NT2/D1 (cell line): ENCODE measurements around the gene TRIM52.
"Not testable (repeated sequence)": the region's sequence is repeated elsewhere in the genome, so short reads cannot be mapped to it uniquely, and the experiment has no call there.

Experiments used
- DNase-seq: peaks from one replicate; pipeline ENCODE4 v3.0.0-alpha.2; 2011; ENCODE audit warnings: low read depth, low spot score
- H3K27me3 ChIP-seq: 2 replicates; pipeline ENCODE4 v1.6.0; 2011; ENCODE audit warnings: mild to moderate bottlenecking; ENCODE audit not compliant: insufficient read length, insufficient read depth
- H3K36me3 ChIP-seq: 2 replicates; pipeline ENCODE4 v1.6.1; 2011; ENCODE audit warnings: mild to moderate bottlenecking, low read length, mixed read lengths; ENCODE audit not compliant: insufficient read depth, insufficient read length
- H3K4me1 ChIP-seq: 2 replicates; pipeline ENCODE4 v1.5.1; 2011; ENCODE audit not compliant: insufficient read depth, insufficient read length
- H3K4me3 ChIP-seq: 2 replicates; pipeline ENCODE4 v1.5.1; 2011; ENCODE audit warnings: low read depth; ENCODE audit not compliant: insufficient read length
- H3K9ac ChIP-seq: 2 replicates; pipeline ENCODE4 v1.6.0; 2011; ENCODE audit warnings: low read depth; ENCODE audit not compliant: insufficient read length
- H3K9me3 ChIP-seq: 2 replicates; pipeline ENCODE4 v1.5.1; 2011; ENCODE audit warnings: mild to moderate bottlenecking, low read length; ENCODE audit not compliant: insufficient read depth
- SUZ12 ChIP-seq: IDR thresholded peaks from 2 replicates; pipeline ENCODE4 v1.6.1; 2011; ENCODE audit not compliant: insufficient read length, insufficient read depth; ENCODE audit errors: extremely low read depth
- YY1 ChIP-seq: IDR thresholded peaks from 2 replicates; pipeline ENCODE4 v1.6.1; 2011; ENCODE audit not compliant: insufficient read length, insufficient read depth
- ZNF274 ChIP-seq: IDR thresholded peaks from 2 replicates; pipeline ENCODE4 v1.6.1; 2011; ENCODE audit warnings: mild to moderate bottlenecking, low read depth, low read length

The TRIM52 gene

DNA sequence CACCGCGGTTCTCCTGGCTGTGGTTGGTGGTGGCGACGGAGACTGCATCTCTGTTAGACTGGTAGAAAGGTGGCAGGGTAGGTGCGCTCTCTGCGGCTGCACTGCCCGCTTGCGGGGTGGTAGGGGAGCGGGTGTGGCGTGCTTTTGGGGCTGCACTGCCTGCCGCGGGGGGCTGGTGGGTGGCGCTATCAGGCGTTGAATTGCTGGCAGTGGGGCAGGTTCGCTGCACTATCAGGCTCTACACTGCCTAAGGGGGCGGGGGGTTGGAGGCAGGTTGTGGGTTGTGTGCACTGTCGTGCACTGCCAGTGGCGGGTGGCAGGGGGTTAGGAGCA is 21.0 kb upstream of the TRIM52 start:
- H3K9me3 ChIP-seq: peaks cover 29% of the 10 kb centered on the region; the same call in 1 of the 2 replicates
- no peak for DNase-seq
- H3K36me3 ChIP-seq: peaks cover 17% of the 10 kb centered on the region
- H3K9ac ChIP-seq: peak overlapping the region; percentile 64
- no peaks in the 10 kb centered on the region for H3K27me3 ChIP-seq
- no peaks in the 10 kb centered on the region for H3K4me1 ChIP-seq
- H3K4me3 ChIP-seq: peak overlapping the region; percentile 65
- TF ChIP-seq ZNF274 (no peak), YY1 (no peak)

GRCh38 chr5:181281077-181281983 is 20.4 kb upstream of the TRIM52 start:
- no peaks in the 10 kb centered on the region for H3K4me1 ChIP-seq
- peak overlapping the region; percentile 64 for H3K9ac ChIP-seq
- TF ChIP-seq SUZ12 (no peak), YY1 (peak; percentile 58)
- no peaks in the 10 kb centered on the region for H3K27me3 ChIP-seq
- H3K9me3 ChIP-seq: peaks cover 29% of the 10 kb centered on the region; the same call in 1 of the 2 replicates
- DNase-seq: peak; percentile 94
- H3K36me3 ChIP-seq: peaks cover 13% of the 10 kb centered on the region
- peak overlapping the region; percentile 65 for H3K4me3 ChIP-seq

DNA sequence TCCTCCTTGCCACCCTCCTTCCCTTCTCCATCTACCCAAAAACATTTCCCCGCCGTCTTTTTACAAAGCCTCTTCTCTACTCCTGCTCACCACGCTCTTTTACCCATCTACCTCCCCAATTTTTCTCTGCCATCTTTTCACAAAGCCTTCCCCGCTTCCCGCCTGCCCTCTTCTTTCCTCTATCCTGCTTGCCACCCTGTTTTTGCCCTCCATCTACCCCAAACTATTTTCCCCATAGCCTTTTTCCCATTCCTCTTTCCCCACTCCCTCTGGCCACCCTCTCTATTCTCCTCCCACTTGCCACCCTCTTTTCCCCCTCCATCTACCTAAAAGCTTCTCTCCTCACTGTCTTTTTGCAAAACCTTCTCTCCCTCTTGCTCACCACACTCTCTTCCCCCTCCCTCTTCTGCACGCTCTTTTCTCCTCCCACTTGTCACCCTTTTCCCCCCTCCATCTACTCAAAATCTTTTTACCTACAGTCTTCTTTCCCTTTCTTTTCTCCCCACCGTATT is 19.4 kb upstream of the TRIM52 start:
- H3K9ac ChIP-seq: no peak overlapping the region

DNA sequence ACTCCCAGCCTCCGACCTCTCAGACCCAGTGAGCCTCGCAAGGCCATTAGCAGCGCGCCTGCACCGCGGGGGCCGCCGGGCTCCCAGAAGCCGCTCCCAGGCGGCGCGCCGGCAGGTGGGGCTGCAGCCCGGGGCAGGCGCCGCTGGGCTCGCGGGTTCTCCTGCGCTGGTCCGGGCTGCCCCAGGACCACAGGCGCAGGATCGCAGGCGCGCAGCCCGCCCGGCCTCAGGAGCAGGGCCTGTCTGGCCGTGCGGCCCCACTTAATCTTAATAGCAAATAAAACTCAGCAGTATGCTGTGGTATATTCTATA is 12.4 kb upstream of the TRIM52 start:
- not testable (repeated sequence) for H3K36me3 ChIP-seq, DNase-seq, H3K9ac ChIP-seq, H3K9me3 ChIP-seq, H3K27me3 ChIP-seq, H3K4me3 ChIP-seq, H3K4me1 ChIP-seq

More for the DNA sequence above, 19.4 kb upstream of the TRIM52 start:
- DNase-seq: no peak
- peaks cover 11% of the 10 kb centered on the region for H3K36me3 ChIP-seq
- H3K9me3 ChIP-seq: peaks cover 29% of the 10 kb centered on the region; the same call in 1 of the 2 replicates
- no peaks in the 10 kb centered on the region for H3K4me1 ChIP-seq
- TF ChIP-seq ZNF274 (no peak), SUZ12 (no peak), YY1 (no peak)
- no peaks in the 10 kb centered on the region for H3K27me3 ChIP-seq
- no peak overlapping the region for H3K4me3 ChIP-seq

- H3K9me3 ChIP-seq: no peaks in the 10 kb centered on the region
- H3K9ac ChIP-seq: no peak overlapping the region
- H3K4me3 ChIP-seq: no peak overlapping the region
- no peaks in the 10 kb centered on the region for H3K4me1 ChIP-seq
- H3K27me3 ChIP-seq: no peaks in the 10 kb centered on the region
- no peak for DNase-seq
- TF ChIP-seq SUZ12 (no peak), YY1 (no peak), ZNF274 (no peak)
- H3K36me3 ChIP-seq: no peaks in the 10 kb centered on the region
Measured at GRCh38 chr5:181271081-181271480, 10.1 kb upstream of the TRIM52 start.

GRCh38 chr5:181267907-181268306 is 7.0 kb upstream of the TRIM52 start:
- not testable (repeated sequence) for H3K27me3 ChIP-seq, DNase-seq, H3K9me3 ChIP-seq, H3K4me3 ChIP-seq, H3K9ac ChIP-seq, H3K4me1 ChIP-seq
- peaks cover 11% of the 10 kb centered on the region for H3K36me3 ChIP-seq

- not testable (repeated sequence) for H3K9me3 ChIP-seq, H3K4me3 ChIP-seq, H3K4me1 ChIP-seq, H3K9ac ChIP-seq, DNase-seq, H3K27me3 ChIP-seq
- peaks cover 14% of the 10 kb centered on the region for H3K36me3 ChIP-seq
Measured at GRCh38 chr5:181267291-181267904, 6.5 kb upstream of the TRIM52 start.

DNA sequence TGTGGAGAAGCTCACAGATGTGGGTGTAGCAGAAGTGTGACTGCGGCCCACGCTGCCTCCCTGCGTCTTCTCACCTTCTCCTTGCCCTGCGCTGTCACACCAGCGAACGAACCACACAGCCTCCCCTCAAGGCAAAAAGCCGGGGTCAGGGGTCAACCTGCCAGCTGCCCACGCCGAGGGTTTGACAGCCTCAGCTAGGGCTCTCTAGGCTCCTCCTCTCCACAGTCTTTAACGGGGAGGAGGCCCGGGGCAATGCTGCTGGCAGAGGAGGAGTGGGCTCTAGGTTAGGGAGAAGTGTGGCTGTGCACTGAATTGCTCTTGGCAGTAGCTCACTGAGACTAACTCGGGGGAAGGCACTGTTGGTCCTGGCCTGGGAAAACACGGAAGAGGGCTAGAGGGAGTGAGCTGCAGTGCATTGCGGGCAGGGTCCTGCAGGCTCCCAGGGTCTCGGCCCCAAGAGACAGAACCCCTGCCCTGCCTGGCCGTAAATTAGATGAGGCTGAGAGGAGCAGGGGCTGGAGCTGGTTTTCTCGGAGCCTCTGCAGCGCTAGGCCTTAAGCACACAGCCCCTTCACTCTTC is 4.2 kb upstream of the TRIM52 start:
- H3K4me3 ChIP-seq: no peak overlapping the region
- H3K4me1 ChIP-seq: no peaks in the 10 kb centered on the region
- TF ChIP-seq YY1: no peak
- TF ChIP-seq SUZ12: no peak
- no peak for TF ChIP-seq ZNF274
- no peak overlapping the region for H3K9ac ChIP-seq
- no peaks in the 10 kb centered on the region for H3K9me3 ChIP-seq
- no peak for DNase-seq
- H3K36me3 ChIP-seq: peaks cover 14% of the 10 kb centered on the region
- no peaks in the 10 kb centered on the region for H3K27me3 ChIP-seq
